Fibroblast of villous mesenchyme (primary cell): ENCODE results near the gene TOMM20. TPM values are rescaled to one million over a fixed set of nuclear protein-coding genes. Genes with fewer than 3 reads are reported as not detected.

Experiments
- DNase-seq: peaks from one replicate; pipeline ENCODE4 v3.0.0-alpha.2; 2010; ENCODE audit warnings: low read depth
- H3K4me3 ChIP-seq: 2 replicates; pipeline ENCODE4 v1.5.1; 2011; ENCODE audit warnings: low read depth, mild to moderate bottlenecking, low read length
- CTCF ChIP-seq: IDR thresholded peaks from 2 replicates; pipeline ENCODE4 v1.5.1; 2012; ENCODE audit warnings: low read depth, mild to moderate bottlenecking, low read length; ENCODE audit not compliant: insufficient read depth
- total RNA-seq: library from RNA; depleted of rRNA; stranded (reverse); fragments of >200 nt; gene quantifications from 2 replicates; pipeline ENCODE4 v1.2.3, GENCODE V29; 2012

The TOMM20 gene
- total RNA-seq, 1 donor: 81.6 TPM

GRCh38 chr1:235136111-235136510 lies 7.5 kb upstream of the TOMM20 start:
- no peak for DNase-seq
- H3K4me3 ChIP-seq: no peak overlapping the region
- no peak for TF ChIP-seq CTCF

GRCh38 chr1:235134171-235134570 lies 5.5 kb upstream of the TOMM20 start:
- no peak overlapping the region for H3K4me3 ChIP-seq
- DNase-seq: no peak
- TF ChIP-seq CTCF: no peak

GRCh38 chr1:235133086-235133485 lies 4.4 kb upstream of the TOMM20 start:
- H3K4me3 ChIP-seq: no peak overlapping the region
- no peak for DNase-seq
- TF ChIP-seq CTCF: no peak

GRCh38 chr1:235131961-235132360 lies 3.3 kb upstream of the TOMM20 start:
- no peak for DNase-seq
- H3K4me3 ChIP-seq: no peak overlapping the region
- no peak for TF ChIP-seq CTCF

GRCh38 chr1:235130766-235131270 lies 2.2 kb upstream of the TOMM20 start:
- H3K4me3 ChIP-seq: no peak overlapping the region
- DNase-seq: no peak
- TF ChIP-seq CTCF: no peak

- no peak for TF ChIP-seq CTCF
- DNase-seq: no peak
- no peak overlapping the region for H3K4me3 ChIP-seq
These were observed 1.3 kb upstream of the TOMM20 start for GRCh38 chr1:235129774-235130570.
